H9 (cell line): Measurements from ENCODE around the gene HNRNPH2. TPM values are rescaled to one million over a fixed set of nuclear protein-coding genes. Genes with fewer than 3 reads are reported as not detected.

Experiments used
- DNase-seq: peaks from one replicate; pipeline ENCODE4 v3.0.0-alpha.2; 2017
- H2AFZ ChIP-seq: one replicate; pipeline ENCODE4 v1.6.1; 2013; ENCODE audit warnings: mild to moderate bottlenecking, low read length, control low read depth, moderate library complexity
- H2AK5ac ChIP-seq: 2 replicates; pipeline ENCODE4 v1.6.1; 2013; ENCODE audit warnings: low read length, control low read depth, mixed read lengths; ENCODE audit not compliant: insufficient read length
- H2BK120ac ChIP-seq: one replicate; pipeline ENCODE4 v1.6.1; 2013; ENCODE audit warnings: low read depth, mild to moderate bottlenecking, low read length, control low read depth, inconsistent platforms; ENCODE audit not compliant: poor library complexity, severe bottlenecking
- H2BK12ac ChIP-seq: 2 replicates; pipeline ENCODE4 v1.6.1; 2013; ENCODE audit warnings: low read length, control low read depth, mixed read lengths, low read depth; ENCODE audit not compliant: insufficient read length
- H2BK15ac ChIP-seq: 2 replicates; pipeline ENCODE4 v1.6.1; 2013; ENCODE audit warnings: low read depth, low read length, control low read depth
- H2BK20ac ChIP-seq: one replicate; pipeline ENCODE4 v1.6.1; 2013; ENCODE audit warnings: low read depth, mild to moderate bottlenecking, low read length, control low read depth, inconsistent platforms; ENCODE audit not compliant: poor library complexity, severe bottlenecking
- H2BK5ac ChIP-seq: 2 replicates; pipeline ENCODE4 v1.6.1; 2013; ENCODE audit warnings: low read length, control low read depth, mixed read lengths; ENCODE audit not compliant: insufficient read length
- H3K14ac ChIP-seq: 2 replicates; pipeline ENCODE4 v1.6.1; 2013; ENCODE audit warnings: low read length, control low read depth; ENCODE audit not compliant: insufficient read depth
- H3K18ac ChIP-seq: 2 replicates; pipeline ENCODE4 v1.6.1; 2013; ENCODE audit warnings: low read depth, mild to moderate bottlenecking, mixed read lengths, low read length, control low read depth; ENCODE audit not compliant: insufficient read length
- H3K23ac ChIP-seq: 2 replicates; pipeline ENCODE4 v1.6.1; 2013; ENCODE audit warnings: low read length, control low read depth, mixed read lengths, low read depth; ENCODE audit not compliant: insufficient read length
- H3K23me2 ChIP-seq: 2 replicates; pipeline ENCODE4 v1.6.1; 2013; ENCODE audit warnings: low read depth, mild to moderate bottlenecking, mixed read lengths, low read length, control low read depth; ENCODE audit not compliant: insufficient read length, poor library complexity, severe bottlenecking
- H3K27ac ChIP-seq: 2 replicates; pipeline ENCODE4 v1.5.1; 2013; ENCODE audit warnings: low read length, control low read depth, mixed read lengths, low read depth; ENCODE audit not compliant: insufficient read length
- H3K27me3 ChIP-seq: 2 replicates; pipeline ENCODE4 v1.6.1; 2013; ENCODE audit warnings: low read length, control low read depth, inconsistent platforms; ENCODE audit not compliant: insufficient read depth
- H3K4ac ChIP-seq: 2 replicates; pipeline ENCODE4 v1.6.1; 2013; ENCODE audit warnings: low read depth, mild to moderate bottlenecking, control low read depth, inconsistent platforms, low read length, moderate library complexity
- H3K4me1 ChIP-seq: 2 replicates; pipeline ENCODE4 v1.6.1; 2013; ENCODE audit warnings: low read length, control low read depth, inconsistent platforms; ENCODE audit not compliant: insufficient read depth
- H3K4me2 ChIP-seq: 2 replicates; pipeline ENCODE4 v1.6.1; 2013; ENCODE audit warnings: low read length, control low read depth, mixed read lengths; ENCODE audit not compliant: insufficient read length, insufficient read depth
- H3K56ac ChIP-seq: 2 replicates; pipeline ENCODE4 v1.6.1; 2013; ENCODE audit warnings: low read depth, mild to moderate bottlenecking, mixed read lengths, low read length, control low read depth; ENCODE audit not compliant: insufficient read length
- H3K79me1 ChIP-seq: 2 replicates; pipeline ENCODE4 v1.6.1; 2013; ENCODE audit warnings: low read depth, mild to moderate bottlenecking, moderate library complexity, low read length, control low read depth, inconsistent platforms; ENCODE audit not compliant: insufficient read depth, poor library complexity, severe bottlenecking
- H3K79me2 ChIP-seq: 2 replicates; pipeline ENCODE4 v1.6.1; 2013; ENCODE audit warnings: low read length, control low read depth, inconsistent platforms; ENCODE audit not compliant: insufficient read depth
- H3K9ac ChIP-seq: 2 replicates; pipeline ENCODE4 v1.6.1; 2013; ENCODE audit warnings: low read length, control low read depth, mixed read lengths; ENCODE audit not compliant: insufficient read length; ENCODE audit errors: extremely low read depth
- H3K9me3 ChIP-seq: one replicate; pipeline ENCODE4 v1.6.1; 2013; ENCODE audit warnings: low read depth, low read length, inconsistent platforms; ENCODE audit not compliant: control insufficient read depth
- H3T11ph ChIP-seq: one replicate; pipeline ENCODE4 v1.6.1; 2013; ENCODE audit warnings: mild to moderate bottlenecking, low read length, control low read depth, inconsistent platforms
- H4K20me1 ChIP-seq: one replicate; pipeline ENCODE4 v1.6.1; 2013; ENCODE audit not compliant: control insufficient read depth, insufficient read length, insufficient read depth
- H4K5ac ChIP-seq: 2 replicates; pipeline ENCODE4 v1.6.1; 2013; ENCODE audit warnings: low read depth, mild to moderate bottlenecking, mixed read lengths, low read length, control low read depth; ENCODE audit not compliant: insufficient read length
- H4K8ac ChIP-seq: replicated peaks from 2 replicates; pipeline ENCODE4 v1.6.1; 2013; ENCODE audit warnings: low read length, control low read depth, mixed read lengths, low read depth; ENCODE audit not compliant: insufficient read length
- H4K91ac ChIP-seq: 2 replicates; pipeline ENCODE4 v1.6.1; 2013; ENCODE audit warnings: low read depth, mild to moderate bottlenecking, moderate library complexity, mixed read lengths, low read length, control low read depth; ENCODE audit not compliant: insufficient read length
- H3K27ac Mint-ChIP-seq, 3 experiments: 2 replicates in 2 of 3; 3 replicates in 1 of 3; pipeline ENCODE4 v1.8.0; 2020 to 2021; ENCODE audit warnings: mixed read lengths in 3 of 3, mild to moderate bottlenecking in 1 of 3, moderate library complexity in 1 of 3
- H3K27me3 Mint-ChIP-seq: 2 replicates; pipeline ENCODE4 v1.8.0; 2021; ENCODE audit warnings: low read depth, mild to moderate bottlenecking, moderate library complexity, mixed read lengths
- H3K36me3 Mint-ChIP-seq, 3 experiments: 2 replicates in 2 of 3; 3 replicates in 1 of 3; pipeline ENCODE4 v1.8.0; 2020 to 2021; ENCODE audit warnings: low read depth in 3 of 3, mixed read lengths in 3 of 3; ENCODE audit not compliant: insufficient read depth in 1 of 3
- H3K4me1 Mint-ChIP-seq, 2 experiments: 2 replicates each; pipeline ENCODE4 v1.8.0; 2020; ENCODE audit warnings: mixed read lengths in 2 of 2
- H3K4me3 Mint-ChIP-seq, 2 experiments: 2 replicates in 1 of 2; 3 replicates in 1 of 2; pipeline ENCODE4 v1.8.0; 2020 to 2021; ENCODE audit warnings: mild to moderate bottlenecking in 2 of 2, mixed read lengths in 2 of 2, moderate library complexity in 1 of 2
- H3K9me3 Mint-ChIP-seq, 2 experiments: 2 replicates in 1 of 2; 3 replicates in 1 of 2; pipeline ENCODE4 v1.8.0; 2020; ENCODE audit warnings: mild to moderate bottlenecking in 2 of 2, mixed read lengths in 2 of 2, moderate library complexity in 1 of 2
- total RNA-seq: library from RNA; stranded (reverse); gene quantifications from 2 replicates; pipeline ENCODE4 v1.2.1, GENCODE V29; 2021
- TF ChIP-seq, protein P1 (sequence below): fragments of 200-600 bp; sonication (generic); conservative IDR thresholded peaks from 3 replicates; pipeline ENCODE4 v1.8.0; 2021; ENCODE audit warnings: antibody characterized with exemption, mild to moderate bottlenecking

The HNRNPH2 gene
- total RNA-seq, 1 experiment from 2014 or later = 60.2 TPM

DNA sequence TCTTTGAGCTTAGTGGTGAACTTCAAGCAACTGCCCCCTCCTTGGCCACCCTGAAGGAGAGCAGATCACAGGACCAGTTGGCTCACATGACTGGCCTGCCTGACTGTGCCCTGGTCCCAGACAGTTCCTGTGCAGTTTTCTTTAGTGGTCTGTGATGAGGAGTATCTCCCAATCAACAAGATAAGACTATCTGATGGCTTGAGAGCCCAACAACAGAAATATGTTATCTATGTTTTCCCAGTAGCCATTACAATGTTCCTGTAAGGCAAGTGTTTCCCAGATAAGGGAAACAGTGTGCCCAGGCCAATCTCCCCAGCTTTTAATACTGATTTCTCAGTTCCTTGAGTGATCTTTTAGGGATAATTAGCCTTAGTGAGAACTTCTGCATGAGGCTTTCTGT lies 45.3 kb upstream of the HNRNPH2 start:
- Histone ChIP-seq H3K9ac (no peak overlapping the region), H3K23me2 (no peaks in the 10 kb centered on the region), H4K8ac (no peak overlapping the region), H3K18ac (no peak overlapping the region), H4K91ac (no peak overlapping the region), H2BK20ac (no peak overlapping the region), H3K79me1 (no peaks in the 10 kb centered on the region), H3K27me3 (no peaks in the 10 kb centered on the region), H3K27ac (no peak overlapping the region), H2BK5ac (no peak overlapping the region), H3K23ac (no peak overlapping the region), H3K56ac (no peak overlapping the region), H3K14ac (no peak overlapping the region), H3K4me2 (no peak overlapping the region), H3K4me1 (no peaks in the 10 kb centered on the region), H2AK5ac (no peak overlapping the region), H2BK120ac (no peak overlapping the region), H3K79me2 (no peaks in the 10 kb centered on the region), H3K9me3 (peaks cover 54% of the 10 kb centered on the region), H3T11ph (no peak overlapping the region), H3K4ac (no peak overlapping the region), H2BK15ac (no peak overlapping the region), H2AFZ (no peak overlapping the region), H2BK12ac (no peak overlapping the region), H4K5ac (no peak overlapping the region), H4K20me1 (no peaks in the 10 kb centered on the region)
- Mint-ChIP-seq H3K9me3 (peaks cover 64 to 75% of the 10 kb centered on the region in 2 experiments), H3K4me3 (no peak overlapping the region), H3K27ac (no peak overlapping the region), H3K4me1 (no peaks in the 10 kb centered on the region), H3K36me3 (peaks cover 0 to 4% (median 0%) of the 10 kb centered on the region in 3 experiments; a peak in 2 of 7 replicates), H3K27me3 (peaks cover 5% of the 10 kb centered on the region; the same call in 1 of the 2 replicates)
- TF ChIP-seq, protein P1, sequence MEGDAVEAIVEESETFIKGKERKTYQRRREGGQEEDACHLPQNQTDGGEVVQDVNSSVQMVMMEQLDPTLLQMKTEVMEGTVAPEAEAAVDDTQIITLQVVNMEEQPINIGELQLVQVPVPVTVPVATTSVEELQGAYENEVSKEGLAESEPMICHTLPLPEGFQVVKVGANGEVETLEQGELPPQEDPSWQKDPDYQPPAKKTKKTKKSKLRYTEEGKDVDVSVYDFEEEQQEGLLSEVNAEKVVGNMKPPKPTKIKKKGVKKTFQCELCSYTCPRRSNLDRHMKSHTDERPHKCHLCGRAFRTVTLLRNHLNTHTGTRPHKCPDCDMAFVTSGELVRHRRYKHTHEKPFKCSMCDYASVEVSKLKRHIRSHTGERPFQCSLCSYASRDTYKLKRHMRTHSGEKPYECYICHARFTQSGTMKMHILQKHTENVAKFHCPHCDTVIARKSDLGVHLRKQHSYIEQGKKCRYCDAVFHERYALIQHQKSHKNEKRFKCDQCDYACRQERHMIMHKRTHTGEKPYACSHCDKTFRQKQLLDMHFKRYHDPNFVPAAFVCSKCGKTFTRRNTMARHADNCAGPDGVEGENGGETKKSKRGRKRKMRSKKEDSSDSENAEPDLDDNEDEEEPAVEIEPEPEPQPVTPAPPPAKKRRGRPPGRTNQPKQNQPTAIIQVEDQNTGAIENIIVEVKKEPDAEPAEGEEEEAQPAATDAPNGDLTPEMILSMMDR = no peak
- DNase-seq = no peak
